ENCODE measurements around the gene POLR2L.

DNA sequence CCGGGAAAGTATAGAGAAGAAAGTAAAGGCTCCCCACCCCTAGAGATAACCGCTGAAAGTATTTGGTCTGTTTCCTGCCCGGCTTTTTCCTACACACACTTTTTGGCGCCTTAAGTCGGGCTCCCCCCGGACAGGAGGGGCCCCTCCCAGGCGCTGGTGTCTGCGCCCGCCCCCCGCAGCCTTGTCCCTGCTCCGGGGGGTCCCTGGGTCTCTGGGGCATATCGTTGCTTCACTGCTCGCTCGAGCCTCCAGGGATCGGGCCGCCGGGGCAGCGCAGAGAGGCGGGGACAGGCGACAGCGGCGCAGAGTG lies 15.5 kb downstream of the POLR2L start:
- TF ChIP-seq POLR2A (IDR thresholded peaks at IDR 0.05; ENCODE audit: low read length) (no peak), GATA1 (IDR thresholded peaks at IDR 0.05; ENCODE audit: low read depth, low read length) (no peak)

All from erythroblast (primary cell).